ENCODE results near the gene COBL.

COBL gene

GRCh38 chr7:51259766-51260165 lies 56.8 kb downstream of the COBL start:
- Histone ChIP-seq H3K9me2 (replicated peaks; ENCODE audit: control insufficient read depth, low read length) (no peaks in the 10 kb centered on the region), H3K79me2 (ENCODE audit: control insufficient read depth, low read length) (no peaks in the 10 kb centered on the region), H3K9me3 (ENCODE audit: control insufficient read depth, insufficient read depth, low read length) (no peaks in the 10 kb centered on the region; the same call in 1 of the 2 replicates), H4K20me1 (ENCODE audit: control insufficient read depth, insufficient read depth, low read depth, low read length) (no peaks in the 10 kb centered on the region), H3K4me1 (ENCODE audit: control insufficient read depth, low read length) (no peaks in the 10 kb centered on the region), H3K4me2 (ENCODE audit: low read length) (no peak overlapping the region), H3K27ac (ENCODE audit: low read depth, low read length) (no peak overlapping the region), H3K36me3 (ENCODE audit: control insufficient read depth, low read length) (no peaks in the 10 kb centered on the region), H3K4me3 (ENCODE audit: low read length) (no peak overlapping the region), H3K27me3 (ENCODE audit: control insufficient read depth, low read length) (no peaks in the 10 kb centered on the region), H3F3A (ENCODE audit: control insufficient read depth, insufficient read depth) (no peaks in the 10 kb centered on the region)
- TF ChIP-seq CTCF (IDR thresholded peaks at IDR 0.05; ENCODE audit: low read depth, low read length, poor library complexity, severe bottlenecking) (no peak), EZH2phosphoT487 (IDR thresholded peaks at IDR 0.05; ENCODE audit: borderline replicate concordance, low read length) (no peak)

- TF ChIP-seq CTCF (IDR thresholded peaks at IDR 0.05; ENCODE audit: low read depth, low read length, poor library complexity, severe bottlenecking) = no peak
- no peak for TF ChIP-seq EZH2phosphoT487 (IDR thresholded peaks at IDR 0.05; ENCODE audit: borderline replicate concordance, low read length)
- no peaks in the 10 kb centered on the region for H4K20me1 ChIP-seq (ENCODE audit: control insufficient read depth, insufficient read depth, low read depth, low read length)
- no peaks in the 10 kb centered on the region for H3F3A ChIP-seq (ENCODE audit: control insufficient read depth, insufficient read depth)
- H3K4me1 ChIP-seq (ENCODE audit: control insufficient read depth, low read length) = no peaks in the 10 kb centered on the region
- no peak overlapping the region for H3K27ac ChIP-seq (ENCODE audit: low read depth, low read length)
- no peaks in the 10 kb centered on the region for H3K9me3 ChIP-seq (ENCODE audit: control insufficient read depth, insufficient read depth, low read length)
- no peaks in the 10 kb centered on the region for H3K9me2 ChIP-seq (replicated peaks; ENCODE audit: control insufficient read depth, low read length)
- no peak overlapping the region for H3K4me2 ChIP-seq (ENCODE audit: low read length)
- H3K79me2 ChIP-seq (ENCODE audit: control insufficient read depth, low read length) = no peaks in the 10 kb centered on the region
- H3K27me3 ChIP-seq (ENCODE audit: control insufficient read depth, low read length) = no peaks in the 10 kb centered on the region
- H3K36me3 ChIP-seq (ENCODE audit: control insufficient read depth, low read length) = no peaks in the 10 kb centered on the region
- H3K4me3 ChIP-seq (ENCODE audit: low read length) = no peak overlapping the region
These were observed 59.7 kb downstream of the COBL start for GRCh38 chr7:51256916-51257315.

GRCh38 chr7:51256209-51256781 lies 60.3 kb downstream of the COBL start:
- Histone ChIP-seq H4K20me1 (ENCODE audit: control insufficient read depth, insufficient read depth, low read depth, low read length) (no peaks in the 10 kb centered on the region), H3K36me3 (ENCODE audit: control insufficient read depth, low read length) (no peaks in the 10 kb centered on the region), H3K27me3 (ENCODE audit: control insufficient read depth, low read length) (no peaks in the 10 kb centered on the region), H3K9me3 (ENCODE audit: control insufficient read depth, insufficient read depth, low read length) (no peaks in the 10 kb centered on the region), H3K4me2 (ENCODE audit: low read length) (no peak overlapping the region), H3K79me2 (ENCODE audit: control insufficient read depth, low read length) (no peaks in the 10 kb centered on the region), H3K4me3 (ENCODE audit: low read length) (no peak overlapping the region), H3K9me2 (replicated peaks; ENCODE audit: control insufficient read depth, low read length) (no peaks in the 10 kb centered on the region), H3K4me1 (ENCODE audit: control insufficient read depth, low read length) (no peaks in the 10 kb centered on the region), H3F3A (ENCODE audit: control insufficient read depth, insufficient read depth) (no peaks in the 10 kb centered on the region), H3K27ac (ENCODE audit: low read depth, low read length) (no peak overlapping the region)
- TF ChIP-seq EZH2phosphoT487 (IDR thresholded peaks at IDR 0.05; ENCODE audit: borderline replicate concordance, low read length) (no peak), CTCF (IDR thresholded peaks at IDR 0.05; ENCODE audit: low read depth, low read length, poor library complexity, severe bottlenecking) (no peak)
